Ovary (tissue), 9 donors: ENCODE results near the gene TECR. TPM values are rescaled to one million over a fixed set of nuclear protein-coding genes. Genes with fewer than 3 reads are reported as not detected.

Experiments
- DNase-seq, 5 donors: peaks; one replicate each; pipeline ENCODE4 v3.0.0-alpha.2; 2019 to 2020
- H3K27ac ChIP-seq, 2 donors: fragments of 200-600 bp; one replicate each; pipeline versions ENCODE4 v1.5.1 to v1.8.0; 2019 to 2022
- H3K27me3 ChIP-seq: fragments of 200-600 bp; one replicate; pipeline ENCODE4 v1.8.0; 2022
- H3K36me3 ChIP-seq: fragments of 200-600 bp; sonication (generic); one replicate; pipeline ENCODE4 v1.5.1; 2019
- H3K4me1 ChIP-seq: one replicate; pipeline ENCODE4 v1.8.1; 2013; ENCODE audit warnings: mild to moderate bottlenecking, moderate library complexity; ENCODE audit not compliant: insufficient read depth
- H3K4me3 ChIP-seq: fragments of 200-600 bp; sonication (generic); one replicate; pipeline ENCODE4 v1.5.1; 2017
- H3K9me3 ChIP-seq, 2 donors: fragments of 200-600 bp in 1 of 2; sonication (generic) in 1 of 2; one replicate each; pipeline versions ENCODE4 v1.5.1 to v1.8.1; 2013 to 2019; ENCODE audit warnings: mild to moderate bottlenecking in 1 of 2, moderate library complexity in 1 of 2
- EP300 ChIP-seq: sonication (generic); formaldehyde crosslinking; IDR thresholded peaks from one replicate; pipeline ENCODE4 v1.6.1; 2017; ENCODE audit warnings: antibody characterized with exemption
- POLR2A ChIP-seq: fragments of 450-650 bp; IDR thresholded peaks from one replicate; pipeline ENCODE4 v1.6.1; 2017; ENCODE audit warnings: antibody characterized with exemption, mild to moderate bottlenecking, moderate library complexity
- WGBS, 3 donors: extraction: QIAGEN DNeasy Blood & Tissue Kit in 1 of 3; methylation state at CpG; one replicate each; pipeline versions ENCODE4 v1.1.5 to v1.1.7; 2013 to 2017; 5-methylcytosine and 5-hydroxymethylcytosine counted together
- intact Hi-C, 4 donors: fragments of 100-400 bp; cut with DNase I; formaldehyde crosslinking; loops; one replicate each; pipeline versions ENCODE4 v1.11.0 to v1.15.1; 2022 to 2023
- polyA plus RNA-seq, 2 donors: library from polyadenylated mRNA; stranded (reverse); fragments of 200-250 nt in 1 of 2; fragments of 350-450 nt in 1 of 2; fragmentation: Illumina TruSeq in 1 of 2; extraction: RNeasy Lipid Tissue Mini Kit (QIAGEN cat#74804) in 1 of 2; gene quantifications; one replicate each; pipeline ENCODE4 v1.2.3, GENCODE V29; 2013 to 2014
- total RNA-seq, 7 donors: library from RNA; depleted of rRNA in 2 of 7; stranded (reverse); fragments of >200 nt in 2 of 7; fragmentation: NEBNext Ultra II Directional in 3 of 7; extraction: Animal tissue kit (Norgen Biotek cat#: 25700) in 3 of 7; gene quantifications; one replicate each; pipeline versions ENCODE4 v1.1.0 to v1.2.4, GENCODE V29; 2016 to 2023
- TF ChIP-seq, protein P1 (sequence below), 3 donors: fragments of 450-650 bp in 2 of 3; fragments of 200-600 bp in 1 of 3; IDR thresholded peaks; one replicate each; pipeline versions ENCODE4 v1.5.1 to v1.8.0; 2016 to 2022; ENCODE audit warnings: antibody characterized with exemption in 3 of 3, mild to moderate bottlenecking in 1 of 3
- donor health status: DM: no; HTN: no; CAD: no; lungs with moderate emphysema.
- donor health status: DM: no; HTN: no; CAD: no.
- donor health status: Bipolar disorder and iron deficiency.
- donor health status: DM: yes; HTN: yes; CAD: no.
- donor health status: DM: no; HTN: no; CAD: no.
- donor health status: DM: yes; HTN: yes; CAD: no.

TECR gene
- total and polyA plus RNA-seq, 9 donors = 22.3 to 115 (median 92.4) TPM

DNA sequence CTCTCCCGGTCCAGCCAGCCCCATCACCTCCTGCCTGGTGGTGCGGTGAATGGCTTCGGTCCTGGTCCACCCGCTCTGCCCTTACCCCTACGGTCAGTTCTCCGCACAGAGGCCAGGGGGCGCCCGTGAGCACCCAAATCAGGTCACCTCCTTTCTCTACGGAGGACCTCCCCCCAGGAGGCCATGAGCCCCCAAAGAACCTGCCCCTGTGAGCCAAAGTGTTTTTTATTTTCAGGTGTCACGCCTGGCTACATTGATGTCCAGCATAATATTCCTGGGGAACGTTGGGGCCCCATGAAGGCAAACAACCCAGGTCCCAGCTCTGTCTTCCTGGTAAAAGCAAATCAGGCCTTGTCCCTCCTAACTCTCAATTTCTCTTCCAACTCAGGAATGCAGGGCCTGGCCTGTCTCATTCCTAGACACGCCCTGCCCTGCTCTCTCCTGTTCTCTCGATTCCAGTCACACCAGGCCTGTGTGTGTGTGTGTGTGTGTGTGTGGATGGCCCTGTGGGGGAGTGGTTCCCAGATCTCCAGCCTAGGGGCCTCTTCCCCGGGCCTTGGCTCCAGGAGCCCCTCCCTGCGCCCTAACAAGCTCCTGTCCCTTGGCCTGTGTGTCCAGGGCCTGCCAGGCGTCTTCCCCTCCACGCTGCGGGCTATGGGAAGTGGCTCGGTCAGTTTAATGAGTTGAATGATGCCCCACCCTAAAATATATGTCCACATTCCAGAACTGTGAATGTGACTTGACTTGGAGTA lies 23.7 kb upstream of the TECR start:
- Histone ChIP-seq H3K4me1 (no peaks in the 10 kb centered on the region), H3K27ac (no peak overlapping the region), H3K9me3 (no peaks in the 10 kb centered on the region), H3K4me3 (no peak overlapping the region), H3K27me3 (no peaks in the 10 kb centered on the region), H3K36me3 (no peaks in the 10 kb centered on the region)
- DNase-seq = no peak
- 50 to 57% (median 53%) methylated on average over 19 of the region's 19 CpGs for WGBS, 3 donors
- TF ChIP-seq, protein P1, sequence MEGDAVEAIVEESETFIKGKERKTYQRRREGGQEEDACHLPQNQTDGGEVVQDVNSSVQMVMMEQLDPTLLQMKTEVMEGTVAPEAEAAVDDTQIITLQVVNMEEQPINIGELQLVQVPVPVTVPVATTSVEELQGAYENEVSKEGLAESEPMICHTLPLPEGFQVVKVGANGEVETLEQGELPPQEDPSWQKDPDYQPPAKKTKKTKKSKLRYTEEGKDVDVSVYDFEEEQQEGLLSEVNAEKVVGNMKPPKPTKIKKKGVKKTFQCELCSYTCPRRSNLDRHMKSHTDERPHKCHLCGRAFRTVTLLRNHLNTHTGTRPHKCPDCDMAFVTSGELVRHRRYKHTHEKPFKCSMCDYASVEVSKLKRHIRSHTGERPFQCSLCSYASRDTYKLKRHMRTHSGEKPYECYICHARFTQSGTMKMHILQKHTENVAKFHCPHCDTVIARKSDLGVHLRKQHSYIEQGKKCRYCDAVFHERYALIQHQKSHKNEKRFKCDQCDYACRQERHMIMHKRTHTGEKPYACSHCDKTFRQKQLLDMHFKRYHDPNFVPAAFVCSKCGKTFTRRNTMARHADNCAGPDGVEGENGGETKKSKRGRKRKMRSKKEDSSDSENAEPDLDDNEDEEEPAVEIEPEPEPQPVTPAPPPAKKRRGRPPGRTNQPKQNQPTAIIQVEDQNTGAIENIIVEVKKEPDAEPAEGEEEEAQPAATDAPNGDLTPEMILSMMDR (IDR thresholded peaks at IDR 0.05) = no peak
- TF ChIP-seq POLR2A (no peak), EP300 (no peak)
- intact Hi-C loops = no loop called here

DNA sequence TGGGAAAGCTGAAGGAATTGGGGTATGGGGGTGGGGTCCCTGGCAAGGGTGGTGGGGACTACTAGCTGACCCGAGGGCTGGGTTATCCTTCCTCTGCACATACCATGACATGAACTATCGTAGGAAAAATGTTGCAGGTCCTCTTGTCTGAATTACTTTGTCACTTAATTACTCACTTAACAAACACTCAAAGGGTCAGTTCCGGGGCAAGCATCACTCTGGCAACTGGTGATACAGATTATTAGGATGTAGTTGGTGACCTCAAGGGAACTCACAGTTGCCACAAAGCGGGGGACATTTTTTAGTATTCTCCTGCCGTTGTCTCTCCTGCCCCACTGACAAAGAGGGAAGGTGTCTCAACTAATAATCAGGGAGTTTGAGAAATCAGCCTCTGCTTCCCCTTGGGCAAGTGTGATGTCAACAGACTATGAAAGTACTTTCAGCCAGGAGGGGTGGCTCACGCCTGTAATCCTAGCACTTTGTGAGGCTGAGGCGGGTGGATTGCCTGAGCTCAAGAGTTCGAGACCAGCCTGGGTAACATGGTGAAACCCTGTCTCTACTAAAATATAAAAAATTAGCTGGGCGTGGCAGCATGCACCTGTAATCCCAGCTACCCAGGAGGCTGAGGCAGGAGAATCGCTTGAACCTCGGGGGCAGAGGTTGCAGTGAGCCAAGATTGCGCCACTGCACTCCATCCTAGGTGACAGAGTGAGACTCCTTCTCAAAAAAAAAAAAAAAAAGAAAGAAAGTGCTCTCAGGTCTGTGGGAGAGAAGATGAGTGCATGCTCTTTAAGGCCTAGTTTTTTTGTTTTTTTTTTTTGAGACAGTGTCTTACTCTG lies 21.5 kb upstream of the TECR start:
- 71 to 79% (median 74%) methylated on average over 12 of the region's 12 CpGs for WGBS, 3 donors
- no peak for TF ChIP-seq EP300
- TF ChIP-seq POLR2A = no peak
- TF ChIP-seq, protein P1 (IDR thresholded peaks at IDR 0.05) = no peak
- Histone ChIP-seq H3K36me3 (no peaks in the 10 kb centered on the region), H3K4me3 (no peak overlapping the region), H3K27ac (no peak overlapping the region), H3K27me3 (no peaks in the 10 kb centered on the region), H3K4me1 (peaks cover 4% of the 10 kb centered on the region), H3K9me3 (no peaks in the 10 kb centered on the region)
- intact Hi-C loops = no loop called here
- no peak for DNase-seq

DNA sequence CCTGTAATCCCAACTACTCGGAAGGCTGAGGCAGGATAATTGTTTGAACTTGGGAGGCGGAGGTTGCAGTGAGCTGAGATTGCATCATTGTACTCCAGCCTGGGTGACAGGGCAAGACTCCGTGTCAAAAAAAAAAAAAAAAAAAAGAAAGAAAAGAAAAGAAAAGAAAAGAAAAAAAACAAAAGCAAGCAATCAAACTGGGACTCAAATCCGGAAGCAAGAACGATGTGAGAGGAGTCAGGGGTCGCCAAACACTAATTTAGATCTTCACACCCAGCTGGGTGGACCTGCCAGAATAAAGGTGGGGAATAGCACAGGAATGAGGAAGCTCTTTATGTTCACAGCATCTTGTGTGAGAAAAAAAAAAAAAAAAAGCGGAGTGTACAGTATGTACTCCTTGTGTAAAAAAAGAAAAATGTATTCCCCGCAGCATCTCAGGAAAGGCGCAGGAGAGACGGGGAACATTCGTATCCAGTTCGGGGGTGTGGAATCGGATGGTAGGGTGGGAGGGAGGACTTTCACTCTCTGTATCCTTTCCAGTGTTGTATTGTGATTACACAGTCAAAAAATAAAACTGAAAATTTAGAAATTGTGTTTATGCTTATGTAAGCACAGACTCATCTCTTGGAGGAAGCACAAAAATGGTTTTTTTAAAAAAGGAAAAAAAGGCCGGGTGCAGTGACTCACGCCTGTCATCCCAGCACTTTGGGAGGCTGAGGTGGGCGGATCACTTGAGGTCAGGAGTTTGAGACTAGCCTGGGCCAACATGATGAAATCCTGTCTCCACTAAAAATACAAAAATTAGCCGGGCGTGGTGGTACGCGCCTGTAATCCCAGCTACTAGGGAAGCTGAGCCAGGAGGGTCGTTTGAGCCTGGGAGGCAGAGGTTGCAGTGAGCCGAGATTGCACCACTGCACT lies 18.8 kb upstream of the TECR start:
- Histone ChIP-seq H3K36me3 (no peaks in the 10 kb centered on the region), H3K9me3 (no peaks in the 10 kb centered on the region), H3K27me3 (no peaks in the 10 kb centered on the region), H3K4me1 (peaks cover 6% of the 10 kb centered on the region), H3K4me3 (no peak overlapping the region), H3K27ac (peak overlapping the region in 1 of 2 donors; percentile 14)
- DNase-seq = peak in 4 of 5 donors; percentile 46 to 76 (median 58)
- TF ChIP-seq, protein P1 (IDR thresholded peaks at IDR 0.05) = no peak
- TF ChIP-seq POLR2A = no peak
- TF ChIP-seq EP300 = no peak
- 15 to 16% (median 16%) methylated on average over 22 of the region's 22 CpGs for WGBS, 3 donors
- intact Hi-C loops = no loop called here

DNA sequence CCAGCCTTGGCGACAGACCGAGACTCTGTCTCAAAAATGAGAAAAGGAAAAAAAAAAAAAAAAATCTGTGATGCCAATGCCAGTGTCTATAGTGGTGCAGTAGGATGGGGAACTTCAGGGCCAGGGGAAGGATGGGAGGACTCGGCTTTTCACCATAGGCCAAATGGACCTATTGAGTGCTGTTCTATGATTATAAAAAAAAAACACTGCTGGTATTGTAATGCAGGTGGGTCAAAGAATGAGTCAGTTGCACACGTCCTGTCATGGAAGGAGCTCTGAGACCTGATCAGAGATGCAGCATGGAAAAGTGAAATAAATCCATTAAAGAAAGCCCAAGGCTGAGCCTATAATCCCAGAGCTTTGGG lies 18.2 kb upstream of the TECR start:
- no peaks in the 10 kb centered on the region for H3K36me3 ChIP-seq
- WGBS, 3 donors = 68 to 76% (median 73%) methylated on average over 4 of the region's 4 CpGs
- intact Hi-C loops = no loop called here
- H3K27ac ChIP-seq = no peak overlapping the region
- H3K4me3 ChIP-seq = no peak overlapping the region
- H3K27me3 ChIP-seq = no peaks in the 10 kb centered on the region
- TF ChIP-seq, protein P1 (IDR thresholded peaks at IDR 0.05) = no peak
- no peak for TF ChIP-seq EP300
- TF ChIP-seq POLR2A = no peak
- H3K4me1 ChIP-seq = peaks cover 12% of the 10 kb centered on the region
- no peaks in the 10 kb centered on the region for H3K9me3 ChIP-seq
- no peak for DNase-seq
